LNCAP (cell line): ENCODE data around the gene TECTA.

Experiments
- TF ChIP-seq, protein P1 (sequence below): fragments of 450-650 bp; IDR thresholded peaks from 2 replicates; pipeline ENCODE4 v1.5.1; 2017; ENCODE audit warnings: mild to moderate bottlenecking

Gene TECTA

GRCh38 chr11:121144723-121145122 lies 43.7 kb downstream of the TECTA start:
- TF ChIP-seq, protein P1, sequence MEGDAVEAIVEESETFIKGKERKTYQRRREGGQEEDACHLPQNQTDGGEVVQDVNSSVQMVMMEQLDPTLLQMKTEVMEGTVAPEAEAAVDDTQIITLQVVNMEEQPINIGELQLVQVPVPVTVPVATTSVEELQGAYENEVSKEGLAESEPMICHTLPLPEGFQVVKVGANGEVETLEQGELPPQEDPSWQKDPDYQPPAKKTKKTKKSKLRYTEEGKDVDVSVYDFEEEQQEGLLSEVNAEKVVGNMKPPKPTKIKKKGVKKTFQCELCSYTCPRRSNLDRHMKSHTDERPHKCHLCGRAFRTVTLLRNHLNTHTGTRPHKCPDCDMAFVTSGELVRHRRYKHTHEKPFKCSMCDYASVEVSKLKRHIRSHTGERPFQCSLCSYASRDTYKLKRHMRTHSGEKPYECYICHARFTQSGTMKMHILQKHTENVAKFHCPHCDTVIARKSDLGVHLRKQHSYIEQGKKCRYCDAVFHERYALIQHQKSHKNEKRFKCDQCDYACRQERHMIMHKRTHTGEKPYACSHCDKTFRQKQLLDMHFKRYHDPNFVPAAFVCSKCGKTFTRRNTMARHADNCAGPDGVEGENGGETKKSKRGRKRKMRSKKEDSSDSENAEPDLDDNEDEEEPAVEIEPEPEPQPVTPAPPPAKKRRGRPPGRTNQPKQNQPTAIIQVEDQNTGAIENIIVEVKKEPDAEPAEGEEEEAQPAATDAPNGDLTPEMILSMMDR = no peak

DNA sequence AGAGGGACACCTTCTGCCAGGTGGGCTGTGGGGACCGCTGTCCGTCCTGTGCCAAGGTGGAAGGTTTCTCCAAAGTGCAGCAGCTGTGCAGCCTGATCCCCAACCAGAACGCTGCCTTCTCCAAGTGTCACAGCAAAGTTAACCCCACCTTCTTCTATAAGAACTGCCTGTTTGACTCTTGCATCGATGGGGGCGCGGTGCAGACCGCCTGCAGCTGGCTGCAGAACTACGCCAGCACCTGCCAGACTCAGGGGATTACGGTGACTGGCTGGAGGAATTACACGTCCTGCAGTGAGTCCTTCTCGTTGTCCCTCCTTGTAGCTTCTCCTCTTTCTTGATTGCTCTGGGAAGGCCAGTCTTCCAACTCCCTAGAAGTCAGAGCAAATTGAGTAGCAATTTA lies 44.8 kb downstream of the TECTA start:
- TF ChIP-seq, protein P1 = no peak

GRCh38 chr11:121149116-121149515 lies 48.1 kb downstream of the TECTA start:
- TF ChIP-seq, protein P1 = no peak

DNA sequence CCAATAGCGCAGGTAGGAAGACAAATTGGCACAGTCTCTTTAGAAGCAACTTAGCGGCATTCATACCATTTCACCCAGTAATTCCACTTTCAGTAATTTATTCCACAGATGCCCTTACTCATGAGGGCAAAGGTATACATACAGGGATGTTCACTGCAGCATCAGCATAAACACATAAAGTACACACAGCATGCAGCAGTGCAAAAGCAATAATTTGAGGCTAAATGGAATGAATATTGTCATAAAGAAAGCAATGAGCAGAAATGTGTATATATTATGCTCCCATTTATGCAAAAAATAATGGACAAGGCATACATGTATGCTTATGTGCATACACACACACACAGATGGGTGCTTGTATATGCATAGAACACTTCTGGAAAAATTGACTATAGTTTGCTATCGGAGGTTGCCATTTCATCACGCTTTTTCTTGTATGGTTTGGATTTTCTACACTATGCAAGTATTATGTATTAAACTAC lies 50.2 kb downstream of the TECTA start:
- TF ChIP-seq, protein P1 = no peak

DNA sequence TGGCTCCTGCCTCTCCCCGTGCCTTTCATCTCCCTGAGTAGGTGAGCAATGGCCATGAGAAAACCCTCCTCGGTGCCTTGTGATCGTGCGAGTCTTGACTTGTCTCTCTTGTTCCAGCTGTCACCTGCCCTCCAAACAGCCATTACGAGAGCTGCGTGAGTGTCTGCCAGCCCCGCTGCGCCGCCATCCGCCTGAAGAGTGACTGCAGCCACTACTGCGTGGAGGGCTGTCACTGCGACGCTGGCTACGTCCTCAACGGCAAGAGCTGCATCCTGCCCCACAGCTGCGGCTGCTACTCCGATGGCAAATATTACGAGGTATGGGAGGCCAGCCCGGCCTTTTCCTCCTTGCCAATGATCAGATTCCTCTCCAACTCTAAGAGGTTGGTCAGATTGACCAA lies 51.7 kb downstream of the TECTA start:
- TF ChIP-seq, protein P1 = no peak

DNA sequence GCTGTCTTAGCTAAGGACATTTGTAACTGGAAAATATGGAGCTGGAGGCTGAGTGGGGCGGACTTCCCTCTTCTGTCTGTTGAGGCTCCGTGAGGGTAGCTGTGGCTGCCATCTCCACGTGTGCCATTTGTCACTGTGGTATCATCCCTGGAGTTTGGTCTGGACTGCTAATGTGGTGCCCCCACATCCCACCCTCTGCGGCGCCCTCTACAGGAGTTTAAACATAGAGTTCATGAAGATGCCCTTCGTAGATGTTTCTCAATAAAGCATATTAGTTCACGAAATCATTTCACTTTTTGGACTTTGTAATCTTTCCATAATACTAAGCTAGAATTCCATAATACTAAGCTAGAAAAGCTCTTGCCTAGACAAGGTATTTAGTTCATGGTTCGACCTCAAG lies 52.4 kb downstream of the TECTA start:
- TF ChIP-seq, protein P1 = no peak

GRCh38 chr11:121154486-121155314 lies 53.7 kb downstream of the TECTA start:
- TF ChIP-seq, protein P1 = no peak
